SK-N-SH (cell line): ENCODE measurements around the gene ZNF14.

Source experiments
- FOXM1 ChIP-seq: IDR thresholded peaks from 2 replicates; pipeline ENCODE4 v1.4.0; 2012; ENCODE audit warnings: low read depth, mild to moderate bottlenecking
- REST ChIP-seq: IDR thresholded peaks from 2 replicates; pipeline ENCODE4 v1.6.1; 2012; ENCODE audit warnings: mild to moderate bottlenecking, low read depth, low read length, moderate library complexity

- TF ChIP-seq REST (no peak), FOXM1 (no peak)
Observed at GRCh38 chr19:19749908-19750841, 17.3 kb upstream of the ZNF14 start.
